ENCODE data around the gene C16orf54. TPM values are rescaled to one million over a fixed set of nuclear protein-coding genes. Genes with fewer than 3 reads are reported as not detected.

C16orf54 gene
- total and polyA plus RNA-seq, 10 of the 15 experiments (the other 5 are each of a cell fraction or from before 2014, with no cell fraction given) = 2.1 to 13.3 (median 5.4) TPM

DNA sequence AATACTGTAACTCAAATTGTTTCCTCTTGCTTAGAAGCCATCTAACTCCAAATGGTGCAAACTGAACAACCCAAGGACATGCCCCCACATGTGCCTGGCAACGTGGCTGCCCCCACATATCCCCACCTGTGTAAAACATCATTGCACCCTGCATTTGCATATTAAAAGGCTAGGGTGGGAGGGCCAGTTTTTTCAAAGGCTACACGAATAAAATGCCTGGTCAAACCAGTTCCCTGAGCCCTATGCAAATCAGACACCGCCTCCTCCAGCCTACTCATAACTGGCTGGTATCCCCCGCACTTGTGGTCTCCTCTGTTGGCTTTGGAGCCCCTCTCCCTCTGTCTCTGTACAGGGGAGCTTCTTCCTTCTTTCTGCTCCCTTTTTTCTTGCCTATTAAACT is 26.7 kb downstream of the C16orf54 start:
- Histone ChIP-seq H3K36me3 (ENCODE audit: control insufficient read depth in 2 of 2, insufficient read depth in 2 of 2, low read length in 1 of 2) (no peaks in the 10 kb centered on the region), H3K27me3 (replicated peaks in 1 of 2; ENCODE audit: control insufficient read depth in 2 of 2, insufficient read depth in 2 of 2, low read length in 1 of 2) (no peaks in the 10 kb centered on the region), H3K9me3 (replicated peaks; ENCODE audit: control insufficient read depth, insufficient read depth, low read length) (no peaks in the 10 kb centered on the region), H2AFZ (ENCODE audit: control insufficient read depth, low read depth, low read length) (no peak overlapping the region), H3K4me1 (ENCODE audit: control insufficient read depth, insufficient read depth, low read length) (peaks cover 3% of the 10 kb centered on the region), H3K4me3 (no peak overlapping the region), H3K27ac (ENCODE audit: control insufficient read depth, insufficient read depth) (no peak overlapping the region), H4K20me1 (ENCODE audit: control insufficient read depth, insufficient read depth) (no peaks in the 10 kb centered on the region), H3K79me2 (ENCODE audit: control insufficient read depth, insufficient read depth, low read length) (no peaks in the 10 kb centered on the region), H3K9ac (ENCODE audit: control insufficient read depth, insufficient read depth, low read length) (no peak overlapping the region), H3K4me2 (ENCODE audit: control insufficient read depth, insufficient read depth) (no peak overlapping the region)
- intact Hi-C loops (cut with micrococcal nuclease; ENCODE audit: unreplicated experiment) (no loop called here), in situ Hi-C loops (cut with MboI) (no loop called here)
- FAIRE-seq (no peak), DNase-seq (ENCODE audit: low read depth, low spot score) (no peak), ATAC-seq (no peak)
- ChIA-PET CTCF (interaction anchor here (1.1 to 3.5 kb wide), 3 partner anchors 9 to 78 kb away, joined by 3 to 20 read pairs (median 4); no protein-coding TSS in a partner anchor), SMC1A (ENCODE audit: uncharacterized antibody, unreplicated experiment) (interaction anchor here (0.7 to 0.9 kb wide), 2 partner anchors 9 to 28 kb away, joined by 3 read pairs; no protein-coding TSS in a partner anchor), POLR2A (interaction anchor here (0.6 to 0.9 kb wide), 2 partner anchors 70 to 71 kb away, joined by 3 read pairs; no protein-coding TSS in a partner anchor), RAD21 (ENCODE audit: unreplicated experiment) (interaction anchor here (1.0 kb wide), 1 partner anchor 43 kb away, joined by 3 read pairs; no protein-coding TSS in a partner anchor)
- WGBS (ENCODE audit: insufficient coverage, insufficient replicate concordance, low lambda C conversion rate, missing lambda C conversion rate) = 25% methylated on average over 4 of the region's 4 CpGs
- no TSS peak for BruUV-seq (replicated peaks)
- TF ChIP-seq ESRRA (IDR thresholded peaks at IDR 0.05; ENCODE audit: low read length) = no peak
- no peak for TF ChIP-seq NFIC (IDR thresholded peaks at IDR 0.05; ENCODE audit: low read depth, low read length)
- TF ChIP-seq JUNB (IDR thresholded peaks at IDR 0.05) = no peak
- TF ChIP-seq, protein P1, sequence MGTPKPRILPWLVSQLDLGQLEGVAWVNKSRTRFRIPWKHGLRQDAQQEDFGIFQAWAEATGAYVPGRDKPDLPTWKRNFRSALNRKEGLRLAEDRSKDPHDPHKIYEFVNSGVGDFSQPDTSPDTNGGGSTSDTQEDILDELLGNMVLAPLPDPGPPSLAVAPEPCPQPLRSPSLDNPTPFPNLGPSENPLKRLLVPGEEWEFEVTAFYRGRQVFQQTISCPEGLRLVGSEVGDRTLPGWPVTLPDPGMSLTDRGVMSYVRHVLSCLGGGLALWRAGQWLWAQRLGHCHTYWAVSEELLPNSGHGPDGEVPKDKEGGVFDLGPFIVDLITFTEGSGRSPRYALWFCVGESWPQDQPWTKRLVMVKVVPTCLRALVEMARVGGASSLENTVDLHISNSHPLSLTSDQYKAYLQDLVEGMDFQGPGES (IDR thresholded peaks at IDR 0.05) = no peak
- TF ChIP-seq ZSCAN29 (IDR thresholded peaks at IDR 0.05) = no peak
- TF ChIP-seq SREBF1 (IDR thresholded peaks at IDR 0.05; ENCODE audit: low read length) = no peak
- TF ChIP-seq, protein P2, sequence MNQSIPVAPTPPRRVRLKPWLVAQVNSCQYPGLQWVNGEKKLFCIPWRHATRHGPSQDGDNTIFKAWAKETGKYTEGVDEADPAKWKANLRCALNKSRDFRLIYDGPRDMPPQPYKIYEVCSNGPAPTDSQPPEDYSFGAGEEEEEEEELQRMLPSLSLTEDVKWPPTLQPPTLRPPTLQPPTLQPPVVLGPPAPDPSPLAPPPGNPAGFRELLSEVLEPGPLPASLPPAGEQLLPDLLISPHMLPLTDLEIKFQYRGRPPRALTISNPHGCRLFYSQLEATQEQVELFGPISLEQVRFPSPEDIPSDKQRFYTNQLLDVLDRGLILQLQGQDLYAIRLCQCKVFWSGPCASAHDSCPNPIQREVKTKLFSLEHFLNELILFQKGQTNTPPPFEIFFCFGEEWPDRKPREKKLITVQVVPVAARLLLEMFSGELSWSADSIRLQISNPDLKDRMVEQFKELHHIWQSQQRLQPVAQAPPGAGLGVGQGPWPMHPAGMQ (IDR thresholded peaks at IDR 0.05; ENCODE audit: borderline replicate concordance) = no peak
- no peak for TF ChIP-seq MEF2B (IDR thresholded peaks at IDR 0.05; ENCODE audit: partially characterized antibody, poor library complexity, severe bottlenecking)
- TF ChIP-seq SMAD5 (IDR thresholded peaks at IDR 0.05; ENCODE audit: low read depth) = no peak
- TF ChIP-seq, protein P3, sequence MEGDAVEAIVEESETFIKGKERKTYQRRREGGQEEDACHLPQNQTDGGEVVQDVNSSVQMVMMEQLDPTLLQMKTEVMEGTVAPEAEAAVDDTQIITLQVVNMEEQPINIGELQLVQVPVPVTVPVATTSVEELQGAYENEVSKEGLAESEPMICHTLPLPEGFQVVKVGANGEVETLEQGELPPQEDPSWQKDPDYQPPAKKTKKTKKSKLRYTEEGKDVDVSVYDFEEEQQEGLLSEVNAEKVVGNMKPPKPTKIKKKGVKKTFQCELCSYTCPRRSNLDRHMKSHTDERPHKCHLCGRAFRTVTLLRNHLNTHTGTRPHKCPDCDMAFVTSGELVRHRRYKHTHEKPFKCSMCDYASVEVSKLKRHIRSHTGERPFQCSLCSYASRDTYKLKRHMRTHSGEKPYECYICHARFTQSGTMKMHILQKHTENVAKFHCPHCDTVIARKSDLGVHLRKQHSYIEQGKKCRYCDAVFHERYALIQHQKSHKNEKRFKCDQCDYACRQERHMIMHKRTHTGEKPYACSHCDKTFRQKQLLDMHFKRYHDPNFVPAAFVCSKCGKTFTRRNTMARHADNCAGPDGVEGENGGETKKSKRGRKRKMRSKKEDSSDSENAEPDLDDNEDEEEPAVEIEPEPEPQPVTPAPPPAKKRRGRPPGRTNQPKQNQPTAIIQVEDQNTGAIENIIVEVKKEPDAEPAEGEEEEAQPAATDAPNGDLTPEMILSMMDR (IDR thresholded peaks at IDR 0.05 in 2 of 3, conservative IDR thresholded peaks at IDR 0.05 in 1 of 3; ENCODE audit: control insufficient read depth in 2 of 3, extremely low read depth in 1 of 3, insufficient read depth in 1 of 3, low read depth in 3 of 3, low read length in 3 of 3) = no peak
- no peak for TF ChIP-seq YY1 (IDR thresholded peaks at IDR 0.05; ENCODE audit: low read depth, low read length)
- TF ChIP-seq DPF2 (IDR thresholded peaks at IDR 0.05) = no peak
- TF ChIP-seq SMAD1 (IDR thresholded peaks at IDR 0.05; ENCODE audit: low read depth, partially characterized antibody) = no peak
- TF ChIP-seq, protein P4, sequence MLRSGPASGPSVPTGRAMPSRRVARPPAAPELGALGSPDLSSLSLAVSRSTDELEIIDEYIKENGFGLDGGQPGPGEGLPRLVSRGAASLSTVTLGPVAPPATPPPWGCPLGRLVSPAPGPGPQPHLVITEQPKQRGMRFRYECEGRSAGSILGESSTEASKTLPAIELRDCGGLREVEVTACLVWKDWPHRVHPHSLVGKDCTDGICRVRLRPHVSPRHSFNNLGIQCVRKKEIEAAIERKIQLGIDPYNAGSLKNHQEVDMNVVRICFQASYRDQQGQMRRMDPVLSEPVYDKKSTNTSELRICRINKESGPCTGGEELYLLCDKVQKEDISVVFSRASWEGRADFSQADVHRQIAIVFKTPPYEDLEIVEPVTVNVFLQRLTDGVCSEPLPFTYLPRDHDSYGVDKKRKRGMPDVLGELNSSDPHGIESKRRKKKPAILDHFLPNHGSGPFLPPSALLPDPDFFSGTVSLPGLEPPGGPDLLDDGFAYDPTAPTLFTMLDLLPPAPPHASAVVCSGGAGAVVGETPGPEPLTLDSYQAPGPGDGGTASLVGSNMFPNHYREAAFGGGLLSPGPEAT (IDR thresholded peaks at IDR 0.05; ENCODE audit: low read depth) = no peak
- no peak for TF ChIP-seq BCL3 (IDR thresholded peaks at IDR 0.05; ENCODE audit: borderline replicate concordance, insufficient read depth, low read depth, low read length, poor library complexity, severe bottlenecking)

Data from GM12878 (cell line).